Stimulated activated CD8-positive, alpha-beta memory T cell treated with anti-CD3 and anti-CD28 coated beads, Interleukin-7, amount 100 ng/mL, for 1 hour (primary cell): ENCODE results near the gene LUC7L2.
"Not testable (repeated sequence)": the region's sequence is repeated elsewhere in the genome, so short reads cannot be mapped to it uniquely, and the experiment has no call there.

ENCODE experiments used
- DNase-seq, 2 donors: peaks; one replicate each; pipeline ENCODE4 v3.0.0-alpha.2; 2020; ENCODE audit warnings: low read depth in 2 of 2

LUC7L2 gene

DNA sequence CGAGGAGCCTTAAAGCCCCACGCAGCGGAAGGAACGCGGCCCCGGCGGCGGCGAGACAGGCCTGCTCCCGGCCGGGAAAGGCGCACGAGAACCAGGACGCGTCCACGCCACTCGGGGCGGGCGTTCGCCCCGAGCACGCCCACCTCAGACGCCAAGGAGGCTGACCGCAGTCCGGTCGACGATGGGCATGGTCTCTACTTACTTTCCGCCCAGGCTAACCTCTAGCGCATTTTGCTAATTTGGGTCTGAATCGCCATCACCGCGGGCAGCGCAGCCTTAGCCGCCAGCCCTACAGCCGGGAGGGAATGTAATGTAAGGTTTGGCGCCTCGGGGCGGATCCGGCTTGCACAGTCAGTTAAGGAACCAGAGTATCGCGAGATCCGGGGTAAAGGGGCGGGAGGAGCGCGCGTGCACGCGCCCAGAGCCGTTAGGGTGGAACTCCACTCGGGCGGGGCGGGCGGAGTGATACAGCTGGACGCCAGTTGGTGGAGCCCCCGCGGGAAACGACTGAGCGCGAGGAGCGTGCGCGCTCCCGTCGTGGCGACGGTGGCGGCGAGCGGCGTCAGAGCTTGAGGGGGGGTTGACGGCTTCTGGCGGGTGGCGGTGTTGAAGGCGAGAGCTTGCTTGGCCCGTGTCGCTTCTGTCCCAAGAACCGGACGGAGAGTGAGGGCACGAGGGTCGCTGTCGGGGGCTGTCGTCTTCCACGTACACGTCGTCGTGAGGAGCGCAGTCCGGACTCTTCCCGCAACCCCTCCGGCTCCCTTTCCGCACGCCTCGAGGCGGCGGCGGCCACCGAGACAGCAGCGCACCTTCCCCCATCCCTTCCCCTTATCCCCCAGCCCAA, at the start of gene LUC7L2:
Gene LUC7L2, plus strand, starts transcription at position 529 of the 844 bp plus-strand sequence. CDS start 368 bp downstream, outside the sequence.
- peak; percentile 99 for DNase-seq

DNA sequence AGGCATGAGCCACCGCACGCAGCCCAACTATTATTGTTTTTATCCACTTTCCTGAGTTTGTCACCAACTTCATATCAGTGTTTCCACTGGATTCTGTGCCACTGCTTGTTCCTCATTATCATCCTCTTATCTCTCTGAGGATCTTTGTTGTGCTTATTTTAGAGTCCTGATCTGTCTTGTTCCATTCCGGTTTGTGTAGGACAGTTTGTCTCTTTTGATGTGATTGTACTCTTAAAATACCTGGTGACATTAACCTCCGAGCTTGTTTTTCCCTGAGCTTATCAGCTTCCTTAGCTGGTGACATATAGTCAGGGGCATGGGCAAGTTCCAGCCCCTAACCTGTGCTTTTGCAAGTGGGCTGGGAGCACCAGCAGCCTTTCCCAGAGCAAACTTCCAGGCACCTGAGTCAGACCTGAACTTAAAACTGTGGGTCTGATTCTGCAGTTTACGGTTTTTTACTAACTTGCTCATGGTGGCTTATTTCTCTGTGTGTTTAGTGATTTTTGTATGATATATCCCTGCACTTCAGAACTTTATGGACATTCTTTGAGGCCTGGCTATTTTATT, 41.7 kb upstream of the LUC7L2 start:
- no peak for DNase-seq

GRCh38 chr7:139321071-139321745, 38.5 kb upstream of the LUC7L2 start:
- DNase-seq: no peak

- DNase-seq: not testable (repeated sequence)
Measured at GRCh38 chr7:139324709-139325108, 35.0 kb upstream of the LUC7L2 start.

- DNase-seq: no peak
Measured at GRCh38 chr7:139328375-139328774, 31.3 kb upstream of the LUC7L2 start.

DNA sequence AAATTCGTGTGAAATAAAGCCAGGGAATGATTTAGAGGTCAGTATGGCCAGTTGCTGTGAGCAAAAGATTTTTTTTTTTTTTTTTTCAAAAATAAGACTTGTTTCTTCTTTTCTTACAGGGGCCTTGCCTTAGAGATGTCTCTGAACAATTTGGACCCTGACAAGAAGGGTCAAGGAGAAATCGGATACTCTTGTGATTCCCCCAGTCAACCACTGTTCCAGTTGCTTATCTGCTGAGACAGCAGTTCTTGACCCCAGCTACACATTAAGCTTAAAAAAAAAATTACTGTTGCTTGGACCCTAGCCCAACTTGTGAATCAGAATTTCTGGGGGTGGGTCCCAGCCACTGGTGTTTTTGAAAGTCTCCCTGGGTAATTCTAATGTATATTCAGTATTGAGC, 30.6 kb upstream of the LUC7L2 start:
- no peak for DNase-seq

DNA sequence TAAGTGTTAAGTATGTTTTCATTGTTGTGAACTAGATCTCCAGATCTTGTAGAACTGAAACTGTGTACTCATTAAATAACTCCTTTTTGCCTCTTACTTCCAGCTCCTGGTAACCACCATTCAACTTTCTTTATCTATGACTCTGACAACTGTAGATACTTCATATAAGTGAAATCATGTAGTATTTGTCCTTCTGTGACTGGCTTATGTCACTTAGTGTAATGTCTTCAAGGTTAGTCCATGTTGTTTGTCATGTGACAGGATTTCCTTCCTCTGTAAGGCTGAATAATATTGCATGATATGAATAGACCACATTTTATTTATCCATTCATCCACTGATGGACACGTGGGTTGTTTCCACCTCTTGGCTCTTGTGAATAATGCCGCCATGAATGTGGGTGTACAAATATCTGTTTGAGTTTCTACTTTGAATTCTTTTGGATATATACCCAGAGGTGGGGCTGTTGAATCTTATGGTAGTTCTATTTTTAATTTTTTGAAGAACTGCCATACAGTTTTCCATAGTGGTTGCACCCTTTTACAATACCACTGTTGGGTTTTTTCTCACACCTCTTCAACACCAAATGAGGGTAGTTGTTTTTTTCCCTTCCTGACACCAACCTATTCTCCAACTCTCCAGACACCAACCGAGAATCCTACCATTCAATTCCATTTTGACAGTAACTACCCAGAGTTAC, 29.2 kb upstream of the LUC7L2 start:
- DNase-seq: no peak

DNA sequence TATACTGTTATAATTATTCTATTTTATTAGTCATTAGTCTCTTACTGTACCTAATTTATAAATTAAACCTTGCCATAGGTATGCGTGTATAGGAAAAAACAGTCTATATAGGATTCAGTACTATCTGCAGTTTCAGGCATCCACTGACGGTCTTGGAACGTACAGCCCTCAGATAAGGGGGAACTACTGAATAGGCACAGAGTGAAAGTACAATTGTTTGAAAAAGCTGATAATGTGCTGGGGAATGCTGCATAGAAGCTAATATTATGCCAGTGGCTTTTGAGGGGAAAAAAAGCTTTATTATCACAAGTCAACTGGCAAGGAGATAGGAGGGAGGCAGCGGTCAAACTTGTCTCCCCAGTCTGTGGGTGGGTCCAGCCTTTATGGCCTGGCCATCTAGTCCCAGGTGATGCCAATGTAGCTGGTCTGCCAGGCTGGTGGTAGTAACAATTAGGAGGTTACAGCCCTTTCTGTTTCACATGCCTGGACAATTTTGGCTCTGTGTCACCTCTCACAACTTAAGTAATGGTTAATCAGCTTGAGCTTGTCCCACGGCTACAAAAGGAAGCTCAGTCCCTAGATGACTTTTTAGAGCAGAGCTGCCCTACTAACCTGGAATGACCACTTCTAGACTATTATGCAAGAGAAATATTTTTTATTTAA, 26.9 kb upstream of the LUC7L2 start:
- DNase-seq: no peak

- DNase-seq: not testable (repeated sequence)
Measured at GRCh38 chr7:139333443-139333842, 26.3 kb upstream of the LUC7L2 start.

DNA sequence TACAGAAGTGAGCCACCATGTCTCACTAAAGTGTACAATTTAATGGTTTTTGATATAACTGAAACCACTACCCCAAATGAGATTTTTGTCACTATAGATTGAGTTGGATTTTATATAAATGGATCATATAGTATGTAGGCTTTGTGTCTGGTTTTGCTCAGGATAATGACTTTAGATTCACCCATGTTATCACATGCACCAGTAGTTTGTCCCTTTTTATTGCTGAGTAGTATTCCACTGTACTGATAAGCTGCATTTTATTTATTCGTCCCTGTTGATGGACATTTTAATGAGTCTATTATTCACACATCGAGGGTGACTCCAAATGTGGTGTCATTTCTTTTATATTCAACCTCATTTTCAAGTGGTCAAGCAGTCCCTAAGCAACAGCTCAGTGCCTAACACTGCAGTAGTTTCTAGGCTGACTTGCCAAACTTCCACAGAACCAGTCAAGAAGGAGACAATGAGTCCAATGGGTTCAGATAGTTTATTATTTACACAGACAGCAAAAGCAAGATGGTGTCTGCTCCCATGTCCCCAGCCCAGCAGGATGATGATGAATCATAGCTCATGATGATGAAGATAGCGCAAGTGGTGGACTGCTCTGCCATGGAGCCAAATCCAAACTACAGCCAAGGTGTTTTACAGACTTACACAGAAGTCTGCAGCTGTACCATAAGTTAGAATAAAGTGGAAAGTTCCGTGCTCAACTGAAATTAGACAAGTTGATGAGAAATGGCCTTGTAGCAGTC, 25.1 kb upstream of the LUC7L2 start:
- DNase-seq: no peak

DNA sequence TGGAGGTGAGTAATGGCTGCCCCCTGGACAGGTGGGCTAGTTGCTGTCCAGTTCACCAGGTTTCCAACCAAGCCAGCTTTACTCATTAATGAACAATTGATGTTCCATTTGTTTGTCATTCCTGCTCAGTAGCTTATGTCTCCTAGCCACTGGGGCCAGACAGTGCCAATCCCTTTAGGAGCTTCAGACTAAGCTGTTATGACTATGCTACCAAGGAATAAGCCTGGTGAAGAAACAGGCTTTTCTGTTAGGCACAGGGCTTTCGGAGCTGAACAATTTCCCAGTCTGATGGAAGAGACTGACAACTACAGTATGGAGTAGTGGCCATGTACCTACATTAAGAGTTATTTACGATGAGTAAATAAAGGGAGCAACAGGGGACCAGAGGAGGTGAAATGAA, 20.7 kb upstream of the LUC7L2 start:
- DNase-seq: no peak

- DNase-seq: no peak
Measured at GRCh38 chr7:139339698-139340036, 20.0 kb upstream of the LUC7L2 start.

DNA sequence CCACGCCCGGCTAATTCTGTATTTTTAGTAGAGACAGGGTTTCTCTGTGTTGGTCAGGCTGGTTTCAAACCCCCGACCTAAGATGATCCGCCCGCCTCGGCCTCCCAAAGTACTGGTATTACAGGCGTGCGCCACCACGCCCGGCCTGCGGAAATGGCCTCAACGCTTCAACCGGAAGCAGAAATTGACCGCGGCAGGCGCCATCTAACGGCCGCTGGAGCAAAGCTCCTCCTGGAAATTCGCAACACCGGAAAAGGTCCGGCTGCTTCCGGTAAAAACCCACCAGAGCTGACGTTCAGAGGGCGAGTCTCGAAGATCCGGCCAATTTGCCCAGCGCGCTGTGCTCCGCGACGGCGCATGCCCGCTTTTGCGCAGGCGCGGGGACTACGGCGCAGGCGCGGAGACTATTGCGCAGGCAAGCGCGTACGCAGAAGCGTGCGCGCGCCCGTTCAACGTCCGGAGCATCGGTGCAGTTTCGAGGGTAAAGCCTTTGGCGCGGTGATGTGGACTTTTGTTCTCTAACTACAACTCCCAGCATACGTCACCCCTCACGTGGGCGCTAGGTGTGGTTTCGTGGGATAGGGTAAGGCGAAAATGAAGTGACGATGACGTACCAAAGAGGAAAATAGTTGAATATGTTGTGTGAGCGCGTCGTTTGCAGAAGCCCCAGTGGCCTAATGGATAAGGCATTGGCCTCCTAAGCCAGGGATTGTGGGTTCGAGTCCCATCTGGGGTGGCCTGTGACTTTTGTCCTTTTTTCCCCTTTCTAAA, 19.5 kb upstream of the LUC7L2 start:
- DNase-seq: peak; percentile 93 to 94

DNA sequence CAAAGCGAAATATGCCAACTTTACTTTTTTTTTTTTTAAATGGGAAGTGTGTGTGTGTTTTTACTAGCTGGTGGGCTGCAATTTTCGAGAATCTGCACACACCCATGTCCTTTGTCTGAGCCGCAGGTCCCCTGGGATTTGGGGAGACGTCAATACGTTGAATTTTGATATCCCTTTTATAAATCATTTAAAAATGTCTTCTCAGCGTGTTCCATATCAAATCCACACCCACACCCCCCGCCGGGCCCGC, 19.0 kb upstream of the LUC7L2 start:
- no peak for DNase-seq

- peak; percentile 60 to 62 for DNase-seq
Measured at GRCh38 chr7:139341058-139341775, 18.5 kb upstream of the LUC7L2 start, which contains the start of gene FMC1. FMC1 (plus strand) TSS chr7:139341337; CDS start chr7:139341385, 48 bp downstream.

DNA sequence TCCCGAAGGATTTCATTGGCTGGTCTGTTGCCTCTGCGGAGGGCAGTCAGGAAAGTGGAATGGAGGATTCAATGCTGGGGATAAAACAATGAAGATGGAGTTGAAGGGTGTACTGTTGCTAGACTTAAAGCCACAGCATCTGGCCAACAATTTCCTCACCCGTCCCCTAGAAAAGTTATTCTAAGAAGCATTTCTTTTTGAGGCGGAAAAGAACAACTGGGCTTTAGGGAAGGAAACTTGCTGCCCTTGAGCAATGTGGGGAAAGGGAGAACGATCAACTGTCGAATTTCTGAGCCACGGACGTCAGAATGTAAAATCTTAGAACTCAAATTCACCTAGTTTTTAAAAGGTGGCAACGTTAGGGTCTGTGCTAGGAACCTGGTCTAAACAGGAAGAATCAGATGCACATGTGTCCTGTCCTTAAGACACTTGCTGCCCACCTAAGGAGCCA, 17.9 kb upstream of the LUC7L2 start:
- no peak for DNase-seq

GRCh38 chr7:139345042-139345441, 14.7 kb upstream of the LUC7L2 start:
- no peak for DNase-seq

DNA sequence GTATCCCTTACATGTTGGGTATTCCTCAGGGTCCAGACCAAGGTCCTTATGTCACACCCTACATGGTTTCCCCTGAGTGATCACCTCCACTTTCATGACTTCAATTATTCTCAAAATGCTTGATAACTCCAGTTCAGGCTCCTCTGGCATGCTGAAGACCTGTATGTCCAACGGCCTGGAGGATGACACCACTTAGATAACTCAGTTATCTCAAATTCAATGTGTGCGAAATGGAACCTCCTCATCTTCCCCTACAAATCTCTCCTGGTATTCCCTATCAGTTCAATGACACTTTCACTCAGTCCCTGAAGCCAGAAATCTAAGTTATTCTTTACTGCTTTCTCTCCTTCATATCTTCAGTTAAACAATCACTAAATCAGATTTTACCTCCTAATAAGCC, 8.7 kb upstream of the LUC7L2 start:
- no peak for DNase-seq

DNA sequence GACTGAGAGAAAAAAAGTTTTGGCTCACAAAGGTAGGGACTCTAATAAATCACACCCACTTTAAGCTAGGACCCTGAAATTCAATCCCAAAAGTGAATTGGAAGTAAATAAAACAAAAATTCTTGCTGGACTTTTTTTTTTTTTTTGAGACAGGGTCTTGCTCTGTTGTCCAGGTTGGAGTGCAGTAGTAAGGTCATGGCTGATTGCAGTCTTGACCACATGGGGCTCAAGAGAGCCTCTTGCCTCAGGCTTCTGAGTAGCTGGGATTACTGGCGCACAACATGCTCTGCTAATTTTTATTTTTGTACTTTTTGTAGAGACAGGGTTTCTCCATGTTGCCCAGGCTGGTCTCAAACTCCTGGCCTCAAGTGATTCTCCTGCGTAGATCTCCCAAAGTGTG, 5.0 kb upstream of the LUC7L2 start:
- no peak for DNase-seq

- no peak for DNase-seq
Measured at GRCh38 chr7:139355320-139355719, 4.4 kb upstream of the LUC7L2 start.
